Fibroblast of upper back skin (primary cell): ENCODE data around the gene NMNAT3.
"Not testable (repeated sequence)": the region's sequence is repeated elsewhere in the genome, so short reads cannot be mapped to it uniquely, and the experiment has no call there.

ENCODE experiments used
- DNase-seq: peaks from one replicate; pipeline ENCODE4 v3.0.0-alpha.2; 2013

Gene NMNAT3

DNA sequence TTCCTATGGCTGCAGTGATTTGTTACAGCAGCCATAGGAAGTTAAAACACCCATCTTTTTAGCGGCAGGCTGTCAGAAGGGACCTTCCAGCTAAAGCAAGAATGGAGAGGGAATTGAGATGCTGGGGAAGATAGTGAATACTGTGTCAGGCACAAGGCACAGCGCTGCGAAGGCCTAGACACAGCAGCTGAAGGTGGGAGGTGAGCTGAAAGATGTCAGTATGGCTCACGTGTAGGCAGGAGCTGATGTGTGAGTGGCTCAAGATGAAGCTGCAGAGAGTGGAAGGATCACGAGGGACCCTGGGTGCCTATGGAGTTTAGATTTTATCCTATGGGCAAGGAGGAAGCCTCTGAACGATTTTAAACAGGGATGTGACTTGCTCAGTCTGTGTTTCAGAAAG, 44.3 kb downstream of the NMNAT3 start:
- no peak for DNase-seq

DNA sequence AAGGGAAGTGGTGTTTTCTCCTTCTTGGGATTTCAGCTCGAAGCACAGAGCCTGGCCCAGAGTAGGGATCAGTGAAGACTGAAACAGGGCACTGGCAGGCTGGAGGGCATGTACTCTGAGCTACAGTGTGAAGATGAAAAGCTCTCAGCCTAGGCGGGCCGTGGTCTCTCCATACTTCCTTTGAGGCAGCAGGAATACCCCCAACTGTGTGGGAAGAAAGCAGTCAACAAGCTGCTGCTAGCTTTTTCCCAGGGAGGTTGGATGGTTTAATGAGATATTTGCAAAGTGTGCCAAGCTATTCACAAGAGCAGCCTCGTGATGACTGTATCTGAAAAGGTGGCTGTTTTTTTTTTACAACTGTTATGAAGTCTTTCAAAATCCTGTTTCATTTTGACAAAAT, 47.2 kb downstream of the NMNAT3 start:
- no peak for DNase-seq

DNA sequence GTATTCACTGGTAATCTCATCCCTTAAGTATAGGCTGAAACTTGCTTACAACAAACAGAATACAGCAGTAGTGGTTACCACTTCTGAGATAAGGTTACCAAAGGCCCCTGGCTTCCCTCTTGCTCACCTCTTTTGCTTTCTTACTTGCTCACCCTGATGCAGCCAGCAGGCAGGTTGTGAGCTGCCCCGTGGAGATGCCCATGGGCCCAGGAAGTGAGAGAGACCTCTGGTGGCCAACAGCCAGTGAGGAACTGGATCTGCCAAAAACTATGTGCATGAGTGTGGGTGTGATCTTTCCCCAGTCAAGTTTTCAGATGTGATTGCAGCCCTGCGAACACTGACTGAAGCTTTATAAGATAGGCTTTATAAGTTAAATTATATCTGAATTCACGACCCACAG, 48.7 kb downstream of the NMNAT3 start:
- peak; percentile 7 for DNase-seq

DNA sequence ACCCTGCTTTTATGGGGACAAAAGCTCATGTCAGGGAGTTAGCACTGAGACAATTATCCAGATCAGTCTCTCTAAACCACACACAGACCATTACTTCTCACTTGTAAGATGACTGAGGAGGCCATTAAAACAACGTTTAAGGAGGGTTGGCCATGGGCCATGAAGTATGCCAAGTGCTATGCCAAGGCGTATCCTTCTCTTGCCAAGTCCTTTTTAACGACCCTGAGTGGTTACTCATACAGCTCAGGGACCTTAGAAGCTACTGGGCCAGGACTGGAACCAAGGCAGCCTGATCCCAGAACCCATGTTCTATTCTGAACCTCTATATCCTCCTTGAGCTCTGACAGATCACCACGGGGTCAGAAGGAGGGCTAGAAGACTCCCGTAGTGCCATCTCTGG, 50.0 kb downstream of the NMNAT3 start:
- no peak for DNase-seq

DNA sequence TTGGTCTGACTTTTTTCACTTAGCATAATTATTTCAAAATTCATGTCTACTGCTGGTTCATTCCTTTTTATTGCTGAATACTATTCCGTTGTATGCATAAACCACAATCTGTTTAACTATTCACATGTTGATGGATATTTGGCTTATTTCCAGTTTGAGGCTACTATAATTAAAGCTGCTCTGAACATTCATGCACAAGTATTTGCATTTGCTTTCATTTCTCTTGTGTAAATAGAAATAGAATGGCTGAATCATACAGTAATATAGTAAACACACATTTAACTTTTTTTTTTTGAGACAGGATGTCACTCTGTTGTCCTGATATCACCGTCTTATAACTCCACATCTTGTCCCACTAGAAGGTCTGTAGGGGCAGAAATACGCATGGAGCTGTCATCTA, 57.3 kb downstream of the NMNAT3 start:
- DNase-seq, result no peak

DNA sequence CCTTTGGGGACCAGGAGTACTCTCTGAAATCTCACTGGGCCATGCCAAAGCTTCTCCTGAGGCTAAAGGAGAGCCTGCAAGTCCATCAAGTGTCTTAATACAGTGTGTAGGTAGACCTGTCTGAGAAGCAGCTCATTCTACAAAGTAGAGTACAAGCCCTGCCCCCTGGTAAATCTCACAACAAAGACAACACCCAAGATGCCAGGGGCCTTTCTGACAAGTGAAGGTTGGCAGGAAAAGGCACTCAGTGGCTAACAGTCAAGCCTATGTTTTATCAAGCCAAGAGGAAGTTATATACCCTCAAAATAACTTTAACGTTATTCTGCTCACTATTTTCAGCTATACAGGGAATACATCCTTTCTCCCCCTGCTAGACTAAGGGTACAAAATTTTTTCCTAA, 58.3 kb downstream of the NMNAT3 start:
- no peak for DNase-seq

DNA sequence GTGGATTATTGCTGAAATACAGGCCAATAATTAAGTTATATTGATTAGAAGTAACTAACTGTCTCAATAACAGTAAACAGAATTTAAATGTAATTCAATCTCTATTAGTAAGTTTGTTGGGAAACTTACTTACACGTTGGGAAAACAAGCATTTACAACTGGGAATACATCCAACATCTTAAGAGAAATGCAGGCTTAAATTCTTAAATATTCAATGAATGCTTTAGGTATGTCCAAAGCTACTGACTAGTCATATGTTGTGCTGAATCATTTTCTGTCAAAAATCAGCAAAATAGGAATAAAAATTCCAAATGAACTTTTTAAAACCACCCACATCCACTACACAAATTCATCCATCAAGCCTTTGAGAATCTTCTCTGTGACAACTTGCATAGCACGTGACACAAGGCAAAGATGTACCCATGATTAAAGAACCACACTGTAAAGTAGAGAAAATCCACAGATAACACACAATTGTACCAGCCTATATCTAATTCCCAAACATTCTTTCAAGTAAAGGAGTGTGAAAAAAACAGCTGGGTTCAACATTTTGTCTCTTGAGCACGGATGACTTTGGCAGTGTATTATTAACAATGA, 60.0 kb downstream of the NMNAT3 start:
- DNase-seq, result no peak

DNA sequence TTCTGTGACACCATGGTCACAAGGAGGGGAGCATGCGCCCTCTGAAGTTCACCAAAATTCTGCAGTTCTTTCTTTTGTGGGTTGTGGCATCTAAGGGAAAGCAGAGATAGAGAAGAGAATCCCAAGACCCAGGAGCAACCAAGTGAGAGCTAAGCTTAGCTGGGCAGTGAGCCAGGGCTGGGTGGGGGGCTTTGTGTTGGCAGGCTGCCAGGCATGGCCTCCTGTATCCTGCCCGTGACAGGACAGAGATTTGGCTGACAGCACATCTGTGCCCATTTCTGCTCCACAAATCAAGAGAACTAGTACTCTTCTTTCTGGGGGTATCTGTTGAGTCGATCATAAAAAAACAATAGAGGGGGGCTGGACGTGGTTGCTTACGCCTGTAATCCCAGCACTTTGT, 66.2 kb downstream of the NMNAT3 start:
- no peak for DNase-seq

DNA sequence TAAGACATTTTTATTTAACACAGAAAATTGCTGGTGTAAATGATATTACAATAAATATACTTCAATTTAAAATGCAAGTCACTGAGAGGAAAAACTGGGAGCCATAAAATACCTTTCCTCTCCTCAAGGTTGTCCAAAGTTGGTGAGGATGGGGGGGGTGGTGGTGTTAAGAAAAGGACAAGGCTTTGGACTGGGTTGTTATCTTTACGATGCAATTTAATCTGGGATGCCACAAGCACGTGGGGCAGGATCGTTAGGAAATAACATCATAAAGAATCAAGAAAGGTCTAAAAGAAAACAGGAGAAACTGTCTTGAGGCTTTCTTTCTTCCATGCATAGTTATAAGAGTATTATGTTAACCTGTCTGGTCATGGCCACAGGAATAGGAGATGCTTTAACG, 66.9 kb downstream of the NMNAT3 start:
- DNase-seq, result no peak

DNA sequence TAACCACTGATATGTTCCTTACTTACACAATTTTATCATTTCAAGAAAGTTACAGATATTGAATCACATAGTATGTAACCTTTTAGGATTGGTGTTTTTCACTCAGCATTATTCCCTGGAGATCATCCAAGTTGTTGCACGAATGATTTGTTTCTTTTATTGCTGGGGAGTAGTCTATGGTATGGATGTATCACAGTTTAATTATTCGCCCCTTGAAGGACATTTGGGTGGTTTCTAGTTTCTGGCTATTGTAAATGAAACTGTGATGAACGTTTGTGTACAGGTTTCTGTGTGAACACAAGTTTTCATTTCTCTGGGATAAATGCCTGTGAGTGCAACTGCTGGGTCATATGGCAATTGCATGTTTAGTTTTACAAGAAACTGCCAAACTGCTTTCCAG, 68.8 kb downstream of the NMNAT3 start:
- DNase-seq, result no peak

DNA sequence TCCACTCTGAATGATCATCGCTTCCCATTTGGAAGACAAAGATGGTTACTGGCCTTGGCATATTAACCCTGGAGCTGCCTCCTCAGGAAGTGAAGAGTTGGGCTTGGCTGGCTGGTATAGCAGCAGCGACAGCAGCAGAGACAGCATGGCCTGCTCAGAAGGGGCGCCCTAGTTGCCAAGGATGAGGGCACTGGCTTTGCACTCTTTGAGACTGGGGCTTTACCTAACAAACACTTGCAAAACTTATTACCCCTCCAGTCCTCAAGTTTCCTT, 69.7 kb downstream of the NMNAT3 start:
- DNase-seq, result no peak

DNA sequence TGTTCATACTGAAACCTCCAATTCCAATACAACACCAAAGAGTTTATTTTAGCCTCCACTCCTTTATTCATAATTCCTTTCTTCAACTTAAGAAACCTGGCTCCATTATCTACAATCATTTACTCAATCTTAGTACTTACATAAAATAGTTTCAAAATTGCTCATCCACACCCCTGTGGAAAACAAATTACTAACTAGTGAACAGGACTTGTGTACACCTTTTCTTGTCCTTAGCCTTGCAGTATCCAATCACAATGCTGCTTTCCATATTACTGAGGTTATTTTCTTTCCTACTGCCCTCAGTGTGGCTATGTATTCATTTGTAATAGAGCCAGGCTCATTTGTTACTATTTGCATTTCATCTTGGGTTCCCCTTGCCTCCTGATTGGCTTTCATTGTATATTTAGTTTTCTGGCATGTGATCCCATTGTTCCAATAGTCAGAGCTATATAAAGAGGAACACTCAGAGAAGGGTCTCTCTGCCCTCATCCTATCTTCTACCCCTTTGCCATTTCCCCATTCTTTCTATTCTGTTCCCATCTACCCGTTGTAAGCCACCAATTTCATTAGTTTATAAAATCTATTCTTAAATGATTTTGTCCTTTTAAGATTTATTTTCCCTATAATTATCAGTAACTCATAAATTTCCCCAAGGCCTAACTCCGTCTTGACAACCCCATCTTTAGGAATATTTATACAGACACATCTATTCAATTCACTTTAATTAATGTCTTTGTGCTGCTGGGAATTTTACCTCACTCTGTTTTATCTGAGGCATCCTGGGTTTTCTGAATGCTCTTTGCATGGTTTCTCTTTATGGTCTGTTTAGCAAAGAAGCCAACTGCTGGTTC, 70.3 kb downstream of the NMNAT3 start:
- DNase-seq, result no peak

DNA sequence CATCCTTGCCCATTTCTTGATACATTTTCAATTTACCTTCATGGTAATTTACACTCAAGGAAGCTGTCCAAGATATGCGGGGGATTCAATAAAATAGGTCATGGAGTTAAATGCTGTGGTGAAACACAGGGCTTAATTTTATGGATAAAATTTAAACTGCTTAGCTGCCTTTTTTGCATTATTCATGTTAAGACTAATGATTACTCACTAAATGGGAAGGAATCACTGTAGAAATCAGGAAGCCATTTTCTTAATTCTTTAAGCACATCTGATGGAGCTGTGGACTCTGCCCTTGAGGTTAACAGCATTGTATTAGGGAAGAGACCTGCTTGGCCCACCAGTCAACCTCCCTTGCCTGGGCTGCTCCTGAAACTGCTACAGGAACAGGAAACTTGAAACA, 75.8 kb downstream of the NMNAT3 start:
- no peak for DNase-seq

DNA sequence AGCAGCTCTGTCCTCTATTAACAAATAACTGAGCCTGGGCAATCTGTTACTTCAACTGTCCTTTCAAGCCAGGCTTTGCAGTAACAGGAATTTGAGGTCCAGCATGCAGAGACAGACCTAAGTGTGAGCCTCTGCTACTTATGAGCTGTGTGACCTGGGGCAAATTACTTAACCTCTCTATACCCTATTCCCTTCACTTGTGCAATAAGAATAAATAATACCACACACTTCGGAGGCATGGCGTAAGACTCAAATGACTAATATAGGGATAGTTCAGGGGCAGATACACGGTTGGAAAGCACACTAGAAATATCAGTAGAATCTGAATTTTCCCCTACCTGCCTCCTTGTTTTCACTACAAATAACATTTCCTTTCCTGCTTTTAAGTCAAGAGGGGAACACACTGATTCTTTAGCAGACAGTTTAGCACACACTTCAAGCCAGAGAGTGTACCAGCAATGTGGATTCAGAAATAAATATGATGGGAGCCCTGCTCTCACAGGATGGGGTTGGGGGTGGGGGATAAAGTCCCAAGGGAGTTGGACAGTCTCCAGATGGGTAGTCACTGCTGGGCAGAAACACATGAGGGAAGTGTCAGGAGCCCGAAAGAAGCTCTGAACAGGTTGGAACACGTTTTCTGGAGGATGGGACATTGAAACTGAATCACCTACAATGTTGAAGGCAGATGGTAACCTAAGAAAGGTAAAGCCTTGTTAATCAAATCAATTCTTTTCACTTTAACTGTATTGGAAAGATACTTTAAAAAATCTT, 76.4 kb downstream of the NMNAT3 start:
- DNase-seq, result no peak

DNA sequence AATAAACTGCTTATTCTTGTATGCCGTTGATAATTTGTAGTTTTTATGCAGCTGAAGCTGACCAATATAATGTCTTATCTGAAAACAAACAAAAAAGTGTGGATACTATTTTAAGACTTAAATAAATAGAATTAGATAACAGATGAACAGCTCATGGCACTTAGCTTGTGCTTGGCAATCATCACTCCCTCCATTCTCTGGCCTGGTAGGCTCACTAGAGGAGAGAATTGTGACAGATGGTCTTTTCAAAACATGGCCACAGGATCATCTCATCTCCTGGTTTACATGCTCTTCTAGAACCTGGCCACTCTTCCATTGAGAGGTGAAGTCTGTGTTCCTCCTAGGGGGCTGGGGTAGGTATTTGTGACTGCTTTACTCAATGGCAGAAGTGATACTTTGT, 79.8 kb downstream of the NMNAT3 start:
- no peak for DNase-seq

DNA sequence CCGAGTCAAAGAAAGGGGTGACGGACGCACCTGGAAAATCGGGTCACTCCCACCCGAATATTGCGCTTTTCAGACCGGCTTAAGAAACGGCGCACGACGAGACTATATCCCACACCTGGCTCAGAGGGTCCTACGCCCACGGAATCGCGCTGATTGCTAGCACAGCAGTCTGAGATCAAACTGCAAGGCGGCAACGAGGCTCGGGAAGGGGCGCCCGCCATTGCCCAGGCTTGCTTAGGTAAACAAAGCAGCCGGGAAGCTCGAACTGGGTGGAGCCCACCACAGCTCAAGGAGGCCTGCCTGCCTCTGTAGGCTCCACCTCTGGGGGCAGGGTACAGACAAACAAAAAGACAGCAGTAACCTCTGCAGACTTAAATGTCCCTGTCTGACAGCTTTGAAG, 86.6 kb downstream of the NMNAT3 start:
- not testable (repeated sequence) for DNase-seq

DNA sequence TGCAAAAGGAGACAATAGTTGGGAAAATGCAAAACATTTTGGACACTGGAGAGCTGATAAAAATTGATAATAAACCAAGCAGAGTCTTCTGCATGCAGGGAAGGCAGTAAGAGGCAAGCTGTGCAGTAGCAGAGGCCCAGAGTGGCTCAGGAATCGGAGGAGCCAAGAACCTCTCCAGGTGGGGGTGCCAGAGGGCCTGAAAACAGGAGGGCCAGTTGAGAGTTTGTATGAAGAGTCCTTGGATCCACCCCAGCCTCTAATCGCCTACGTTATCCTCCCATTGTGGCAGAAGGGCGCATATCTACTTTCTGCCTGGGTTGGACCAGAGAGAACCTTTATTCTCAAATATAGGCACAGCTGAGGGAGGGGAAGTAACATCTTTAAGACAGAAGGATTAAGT, 89.3 kb downstream of the NMNAT3 start:
- DNase-seq, result no peak

DNA sequence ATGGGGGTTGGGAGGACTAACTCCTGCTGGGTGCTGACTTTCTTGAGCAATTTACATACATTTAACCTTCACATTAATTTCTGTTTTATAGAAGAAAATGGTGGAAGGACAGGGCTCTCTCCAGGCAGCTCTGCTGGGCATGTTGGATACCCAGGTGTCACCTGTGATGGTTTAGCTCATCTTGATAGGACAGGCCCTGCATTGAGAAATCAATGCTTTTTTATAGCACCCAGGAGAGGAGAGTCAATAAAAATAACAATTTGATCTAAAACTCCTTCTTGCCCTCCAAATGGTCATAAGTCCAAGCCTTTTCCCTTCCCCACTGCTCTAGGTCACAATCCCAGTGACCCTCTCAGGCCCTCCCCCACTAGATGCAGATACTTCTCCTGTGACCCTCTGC, 90.0 kb downstream of the NMNAT3 start:
- DNase-seq, result no peak

DNA sequence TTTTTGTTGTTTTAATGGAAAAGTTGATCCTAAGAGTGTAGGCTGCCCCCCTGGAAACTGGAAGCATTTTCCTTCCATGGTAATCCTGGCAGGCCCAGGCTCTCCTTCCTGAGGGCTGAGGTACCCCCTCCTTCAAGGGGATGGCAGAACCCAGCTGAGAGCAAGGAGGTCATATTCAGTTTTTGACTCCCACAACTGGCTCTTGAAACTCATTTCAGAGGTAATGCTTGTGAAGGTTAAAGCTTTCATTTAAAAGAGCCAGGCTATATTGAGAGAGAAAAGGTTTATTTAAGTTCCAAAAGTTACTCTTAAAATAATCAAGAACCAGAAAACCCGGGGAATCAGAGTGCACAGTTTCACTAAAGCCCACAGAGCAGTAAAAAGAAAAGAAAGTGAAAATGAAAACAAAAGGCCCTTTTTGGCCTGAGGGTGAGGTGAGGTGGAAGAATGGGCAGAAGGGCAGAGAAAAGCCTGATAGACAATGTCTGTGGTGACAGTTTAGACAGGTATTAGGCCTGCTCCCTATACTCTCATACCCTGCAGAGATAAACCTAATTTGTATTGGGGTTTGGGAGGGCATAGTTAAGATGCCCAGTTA, 91.3 kb downstream of the NMNAT3 start:
- DNase-seq, result no peak

DNA sequence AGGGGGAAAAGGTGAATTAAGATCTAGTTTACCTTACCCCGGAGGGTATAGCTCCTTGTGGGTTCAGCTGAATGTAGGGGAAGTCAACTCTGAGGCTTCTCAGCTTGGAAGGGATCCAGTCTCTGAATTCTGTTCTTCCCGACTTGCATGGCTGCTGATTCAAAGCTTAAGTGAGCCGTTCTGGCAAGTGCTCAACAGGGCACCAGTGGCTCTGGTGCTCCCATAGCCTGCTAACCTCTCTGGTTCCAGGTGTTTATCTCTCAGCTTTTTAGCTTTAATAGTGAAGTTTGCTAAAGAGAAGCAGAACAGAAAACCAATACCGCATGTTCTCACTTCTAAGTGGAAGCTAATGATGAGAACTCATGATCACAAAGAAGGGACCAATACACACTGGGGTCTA, 92.0 kb downstream of the NMNAT3 start:
- DNase-seq, result no peak

DNA sequence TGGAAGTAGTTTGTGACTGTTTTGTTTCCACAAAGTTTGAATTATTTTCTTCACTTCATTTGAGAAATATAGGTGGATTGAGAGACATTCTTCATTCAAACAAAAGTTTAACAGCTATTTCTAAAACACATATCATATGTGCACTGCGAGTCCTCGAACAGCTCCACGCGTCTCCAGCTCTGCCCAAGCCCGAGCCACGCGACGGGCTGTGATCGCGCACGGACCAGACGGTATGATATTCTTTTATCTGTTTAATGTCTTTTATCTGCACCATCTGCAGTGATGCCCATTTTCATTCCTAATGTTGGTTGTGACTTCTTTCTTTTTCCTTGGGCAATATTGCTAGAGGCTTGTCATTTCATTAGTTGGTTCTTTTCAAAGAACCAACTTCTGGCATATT, 94.1 kb downstream of the NMNAT3 start:
- not testable (repeated sequence) for DNase-seq

DNA sequence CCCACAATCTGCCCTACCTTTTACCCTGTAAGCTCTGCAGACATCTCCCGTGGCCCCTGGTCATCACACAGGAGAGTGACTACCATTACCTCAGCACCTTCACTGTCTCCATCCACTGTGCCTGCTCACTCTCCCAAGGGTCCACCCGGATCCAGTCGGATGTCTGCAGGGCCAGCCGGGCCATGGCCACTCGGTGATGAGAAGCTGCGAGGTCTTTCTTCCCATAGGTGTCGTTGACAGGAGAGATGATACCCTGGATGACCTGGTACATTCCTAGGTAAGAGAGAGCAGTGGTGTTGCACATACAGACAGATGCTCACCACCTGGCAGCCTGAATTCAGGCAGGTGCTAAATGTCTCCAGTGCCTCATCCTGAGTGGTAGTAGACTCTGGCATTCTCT, 99.0 kb downstream of the NMNAT3 start:
- no peak for DNase-seq

DNA sequence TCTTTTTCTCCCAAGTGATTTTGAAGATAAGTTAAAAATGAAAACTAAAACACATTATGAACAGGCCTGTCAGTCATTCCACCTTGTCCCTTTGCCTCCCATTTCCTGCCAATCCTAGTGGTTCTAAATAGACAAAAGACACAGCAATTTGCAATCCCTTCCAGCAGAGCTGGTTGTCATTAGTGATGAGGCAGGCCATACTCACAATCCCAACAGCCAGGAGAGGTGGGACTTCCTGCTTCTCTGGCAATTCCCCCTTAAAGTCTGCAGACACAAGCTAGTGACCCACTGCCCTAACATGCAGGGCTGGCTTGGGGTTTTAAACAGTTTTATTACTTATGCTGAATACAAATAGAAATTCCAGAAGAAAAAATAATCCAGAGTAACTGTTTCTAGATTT, 99.9 kb downstream of the NMNAT3 start:
- no peak for DNase-seq

DNA sequence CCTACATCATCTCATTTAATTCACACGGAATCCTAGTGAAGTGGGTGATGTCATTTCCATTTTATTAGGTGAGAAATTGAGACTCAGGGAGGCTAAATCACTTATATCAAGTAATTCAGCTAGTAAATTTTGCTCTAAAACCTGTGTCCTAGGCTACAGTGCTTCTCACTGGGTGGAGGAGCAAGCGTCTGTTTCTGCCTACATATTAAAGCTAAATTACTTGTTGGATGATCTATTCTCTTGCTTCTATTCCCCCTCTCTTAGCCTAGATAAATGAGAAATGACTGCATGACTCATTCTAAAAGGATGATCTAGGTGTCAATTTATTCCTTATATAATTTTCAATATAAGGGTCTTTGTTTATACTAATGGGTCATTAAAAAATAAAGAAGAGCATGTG, 100.4 kb downstream of the NMNAT3 start:
- DNase-seq, result no peak
